ENCODE results near the gene AMDHD1. TPM values are rescaled to one million over a fixed set of nuclear protein-coding genes. Genes with fewer than 3 reads are reported as not detected.
A peak's percentile ranks its signal among the peaks of the same experiment; 100 is the strongest.

Gene AMDHD1, protein sequence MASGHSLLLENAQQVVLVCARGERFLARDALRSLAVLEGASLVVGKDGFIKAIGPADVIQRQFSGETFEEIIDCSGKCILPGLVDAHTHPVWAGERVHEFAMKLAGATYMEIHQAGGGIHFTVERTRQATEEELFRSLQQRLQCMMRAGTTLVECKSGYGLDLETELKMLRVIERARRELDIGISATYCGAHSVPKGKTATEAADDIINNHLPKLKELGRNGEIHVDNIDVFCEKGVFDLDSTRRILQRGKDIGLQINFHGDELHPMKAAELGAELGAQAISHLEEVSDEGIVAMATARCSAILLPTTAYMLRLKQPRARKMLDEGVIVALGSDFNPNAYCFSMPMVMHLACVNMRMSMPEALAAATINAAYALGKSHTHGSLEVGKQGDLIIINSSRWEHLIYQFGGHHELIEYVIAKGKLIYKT
- total RNA-seq (2012; rRNA removed) (under 0.01 TPM in 1 of 2 replicates, not detected in the other), polyA plus RNA-seq (2012; rRNA removed) (not detected in 2 replicates), Bru-seq, nascent RNA (percentile 9 among the genes with signal in this experiment), BruChase-seq, experiment 1, labeled RNA remaining after a 6-hour chase (percentile 8 among the genes with signal in this experiment), BruChase-seq, experiment 2, labeled RNA remaining after a 2-hour chase (percentile 15 among the genes with signal in this experiment)
- polyA plus RNA-seq (2012; cell fraction: cytosol; rRNA removed): not detected in 2 replicates
- 0.17 TPM in 1 of 2 replicates, not detected in the other for polyA plus RNA-seq (2012; cell fraction: nucleus; rRNA removed; ENCODE audit: low replicate concordance)
- long read RNA-seq: 0 reads

DNA sequence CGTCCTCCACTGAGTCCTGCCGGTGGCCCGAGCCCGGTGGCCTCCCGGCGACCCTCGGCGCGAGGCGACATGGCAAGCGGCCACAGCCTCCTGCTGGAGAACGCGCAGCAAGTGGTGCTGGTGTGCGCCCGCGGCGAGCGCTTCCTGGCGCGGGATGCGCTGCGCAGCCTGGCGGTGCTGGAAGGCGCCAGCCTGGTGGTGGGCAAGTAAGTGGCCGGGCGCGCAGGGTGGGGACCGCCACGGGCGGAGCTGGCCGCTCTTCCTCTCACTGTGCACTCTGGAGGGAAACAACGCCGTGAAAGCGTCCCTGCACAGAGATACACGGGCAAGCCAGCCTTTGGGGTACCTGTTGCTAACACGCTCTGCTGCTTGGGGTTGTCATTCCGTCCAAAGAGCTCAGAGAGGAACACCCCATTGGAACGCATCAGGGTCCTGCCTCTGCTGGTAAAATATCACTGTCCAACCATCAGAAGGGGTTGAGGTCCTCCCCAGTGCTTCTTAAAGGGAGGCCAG, at the start of gene AMDHD1:
Gene AMDHD1 (plus strand): TSS at position 2 of the 513 bp plus-strand sequence. CDS start 68 bp downstream, at position 70.
- Histone ChIP-seq H3K9ac (ENCODE audit: low read depth, low read length) (peak within 1 kb of the TSS; percentile 67), H3K9me1 (ENCODE audit: insufficient read depth, low read length) (no peaks in the 10 kb centered on the region), H2BK5ac (ENCODE audit: low read depth, low read length, poor library complexity, severe bottlenecking) (no peak within 1 kb of the TSS), H3K36me3 (ENCODE audit: control insufficient read depth, insufficient read depth, low read length) (no peaks in the 10 kb centered on the region), H4K8ac (ENCODE audit: low read depth in 2 of 2, low read length in 2 of 2) (peak within 1 kb of the TSS; percentile 9 to 87; a peak in 3 of 4 replicates), H3K27ac (ENCODE audit: insufficient read depth, low read length) (no peak within 1 kb of the TSS; the same call in 1 of the 2 replicates), H3K4me1 (ENCODE audit: control insufficient read depth, insufficient read depth, low read length) (peaks cover 2% of the 10 kb centered on the region; the same call in 1 of the 2 replicates), H2AK9ac (replicated peaks; ENCODE audit: low read depth, low read length, poor library complexity) (peak within 1 kb of the TSS; percentile 15), H4K20me1 (ENCODE audit: insufficient read depth, low read length) (no peaks in the 10 kb centered on the region), H3K23ac (ENCODE audit: low read depth, low read length) (0 out of 2 replicates have a peak within 1 kb of the TSS, but pooled peaks have one; percentile 11), H3K4me3 (ENCODE audit: insufficient read depth, low read depth, low read length) (peak within 1 kb of the TSS; percentile 97), H3K9me3 (ENCODE audit: control insufficient read depth, insufficient read depth, low read length) (no peaks in the 10 kb centered on the region), H4K5ac (ENCODE audit: low read depth, low read length) (no peak within 1 kb of the TSS; the same call in 1 of the 2 replicates), H2BK120ac (ENCODE audit: low read depth, low read length) (no peak within 1 kb of the TSS; the same call in 1 of the 2 replicates), H2BK15ac (ENCODE audit: low read depth, low read length) (no peak within 1 kb of the TSS), H3K18ac (ENCODE audit: low read depth, low read length) (no peak within 1 kb of the TSS; the same call in 1 of the 2 replicates), H2AK5ac (ENCODE audit: low read depth, low read length) (no peak within 1 kb of the TSS), H2AFZ (replicated peaks; ENCODE audit: low read length, poor library complexity) (peak within 1 kb of the TSS; percentile 94), H3K4me2 (ENCODE audit: low read depth, low read length) (peak within 1 kb of the TSS; percentile 99), H3K56ac (ENCODE audit: extremely low read depth, insufficient read depth, low read length) (no peak within 1 kb of the TSS), H3K79me1 (ENCODE audit: low read depth in 1 of 2, low read length in 2 of 2) (no peaks in the 10 kb centered on the region), H4K91ac (ENCODE audit: insufficient read depth, low read depth, low read length) (peak within 1 kb of the TSS; percentile 58; the same call in 1 of the 2 replicates), H3K27me3 (ENCODE audit: control insufficient read depth, insufficient read depth, low read length) (peaks cover 7% of the 10 kb centered on the region), H3K4ac (ENCODE audit: low read depth, low read length) (peak within 1 kb of the TSS; percentile 36; the same call in 1 of the 2 replicates), H3K14ac (replicated peaks; ENCODE audit: low read depth, low read length) (0 out of 2 replicates have a peak within 1 kb of the TSS, but pooled peaks have one; percentile 19), H2BK20ac (ENCODE audit: low read depth, low read length) (no peak within 1 kb of the TSS)
- intact Hi-C loops (cut with micrococcal nuclease): no loop called here
- TF ChIP-seq, protein P1, sequence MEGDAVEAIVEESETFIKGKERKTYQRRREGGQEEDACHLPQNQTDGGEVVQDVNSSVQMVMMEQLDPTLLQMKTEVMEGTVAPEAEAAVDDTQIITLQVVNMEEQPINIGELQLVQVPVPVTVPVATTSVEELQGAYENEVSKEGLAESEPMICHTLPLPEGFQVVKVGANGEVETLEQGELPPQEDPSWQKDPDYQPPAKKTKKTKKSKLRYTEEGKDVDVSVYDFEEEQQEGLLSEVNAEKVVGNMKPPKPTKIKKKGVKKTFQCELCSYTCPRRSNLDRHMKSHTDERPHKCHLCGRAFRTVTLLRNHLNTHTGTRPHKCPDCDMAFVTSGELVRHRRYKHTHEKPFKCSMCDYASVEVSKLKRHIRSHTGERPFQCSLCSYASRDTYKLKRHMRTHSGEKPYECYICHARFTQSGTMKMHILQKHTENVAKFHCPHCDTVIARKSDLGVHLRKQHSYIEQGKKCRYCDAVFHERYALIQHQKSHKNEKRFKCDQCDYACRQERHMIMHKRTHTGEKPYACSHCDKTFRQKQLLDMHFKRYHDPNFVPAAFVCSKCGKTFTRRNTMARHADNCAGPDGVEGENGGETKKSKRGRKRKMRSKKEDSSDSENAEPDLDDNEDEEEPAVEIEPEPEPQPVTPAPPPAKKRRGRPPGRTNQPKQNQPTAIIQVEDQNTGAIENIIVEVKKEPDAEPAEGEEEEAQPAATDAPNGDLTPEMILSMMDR (conservative IDR thresholded peaks at IDR 0.05; ENCODE audit: low read depth, low read length): peak; percentile 26
- TF ChIP-seq NFE2L2 (IDR thresholded peaks at IDR 0.05; ENCODE audit: low read depth, low read length): no peak
- peak; percentile 39 for DNase-seq
- dilution Hi-C loops (cut with HindIII; ENCODE audit: low sequenced_read_pairs, unreplicated experiment): no loop called here
- ChIA-PET POLR2A (ENCODE audit: unreplicated experiment) (no interaction called here), CTCF (interaction anchor here (0.6 kb wide), 1 partner anchor 74 kb away, joined by 3 read pairs; no protein-coding TSS in a partner anchor)
- in situ Hi-C loops (cut with MboI; ENCODE audit: low sequenced_read_pairs): no loop called here
- 0% methylated on average over 28 of the region's 38 CpGs; no CpG with 5 or more reads in 1 of the 2 experiments for WGBS, 2 experiments (ENCODE audit: extremely low coverage in 2 of 2, insufficient read length in 1 of 2)
- BruUV-seq (replicated peaks): no TSS peak
- ATAC-seq (ENCODE audit: low read depth): peak; percentile 82
